HG02623 (cell line): ENCODE data around the gene RAC2.
"Not testable (repeated sequence)": the region's sequence is repeated elsewhere in the genome, so short reads cannot be mapped to it uniquely, and the experiment has no call there.

ENCODE experiments used
- ATAC-seq: cut with Tn5 transposase; IDR thresholded peaks from one replicate; pipeline ENCODE4 v1.9.1; 2021; ENCODE audit warnings: moderate library complexity; ENCODE audit not compliant: unreplicated experiment

The RAC2 gene

DNA sequence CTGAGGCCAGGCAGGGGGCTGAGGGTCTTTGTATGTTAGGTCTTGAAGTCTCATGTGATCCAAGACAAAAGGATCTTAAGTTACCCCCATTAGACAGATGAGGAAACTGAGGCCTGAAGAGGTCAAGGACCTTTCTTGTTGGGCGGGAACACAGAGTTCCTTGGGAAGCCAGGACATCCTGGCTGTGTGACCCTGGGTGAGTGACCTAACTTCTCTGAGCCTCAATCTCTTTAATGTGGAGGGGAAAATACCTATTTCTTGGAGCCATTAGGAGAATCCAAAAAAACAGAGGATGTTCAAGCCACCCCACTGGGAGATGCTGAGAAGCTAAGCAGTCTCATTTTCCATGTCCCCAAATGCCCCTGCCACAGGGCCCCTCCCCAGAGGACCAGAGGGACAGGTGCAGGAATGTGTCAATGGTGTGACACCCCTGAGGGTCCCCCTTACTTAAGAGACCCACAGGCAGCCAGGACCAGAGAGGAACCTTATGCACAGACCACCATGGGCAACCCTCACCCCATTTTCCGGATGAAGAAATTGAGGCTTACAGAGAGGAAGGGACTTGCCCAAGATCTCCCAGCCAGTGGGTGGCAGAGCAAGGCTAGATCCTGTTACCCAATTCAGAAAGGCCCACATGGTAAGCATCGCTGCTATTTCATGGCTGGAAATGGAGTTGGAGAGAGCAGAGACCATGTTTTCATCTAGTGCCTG lies 8.0 kb downstream of the RAC2 start:
- no peak for ATAC-seq

DNA sequence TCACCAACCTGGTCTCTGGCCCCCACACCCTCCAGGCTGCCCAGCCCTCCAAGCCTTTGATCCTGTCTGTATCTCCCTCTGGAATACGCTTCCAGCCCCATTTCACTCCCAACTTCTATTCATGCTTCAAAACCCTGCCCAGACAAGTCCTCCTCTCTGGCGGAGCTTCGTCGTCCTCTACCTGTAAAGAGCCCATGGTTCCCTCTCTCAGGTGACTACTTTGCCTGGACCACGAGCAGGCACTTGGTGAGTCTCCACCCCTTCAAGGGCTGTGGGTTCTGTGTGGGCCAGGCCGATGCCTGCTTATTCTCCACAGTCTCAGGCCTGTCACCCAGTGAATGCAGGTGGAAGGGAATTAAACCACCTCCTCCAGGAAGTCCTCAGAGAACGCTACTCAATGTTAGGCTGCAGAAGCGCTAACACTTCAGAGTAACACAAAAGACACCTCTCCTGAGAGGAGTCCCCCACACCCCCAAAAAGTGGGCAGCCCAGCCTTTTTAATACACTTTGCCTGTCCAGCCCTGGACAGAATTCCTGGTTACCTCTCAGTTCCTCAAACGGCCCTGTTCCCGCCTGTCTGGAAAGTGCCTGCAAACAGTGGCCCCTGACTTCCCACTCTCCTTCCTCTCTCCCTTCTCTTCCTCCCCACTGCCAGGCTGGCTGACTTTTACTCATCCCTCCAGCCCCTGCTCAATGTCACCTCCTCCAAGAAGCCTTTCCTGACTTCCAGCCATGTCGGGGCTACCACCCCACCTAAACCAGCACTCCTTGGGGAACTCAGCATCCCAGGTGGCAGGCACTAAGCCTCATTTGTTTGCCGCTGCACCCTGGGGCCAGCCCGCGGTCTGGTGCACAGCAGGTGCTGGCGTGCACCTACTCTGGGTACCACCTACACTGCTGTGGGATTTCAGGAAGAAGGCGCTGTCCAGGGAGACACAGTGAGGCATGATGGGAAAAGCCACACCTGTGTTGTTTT lies 9.0 kb downstream of the RAC2 start:
- ATAC-seq, result no peak

DNA sequence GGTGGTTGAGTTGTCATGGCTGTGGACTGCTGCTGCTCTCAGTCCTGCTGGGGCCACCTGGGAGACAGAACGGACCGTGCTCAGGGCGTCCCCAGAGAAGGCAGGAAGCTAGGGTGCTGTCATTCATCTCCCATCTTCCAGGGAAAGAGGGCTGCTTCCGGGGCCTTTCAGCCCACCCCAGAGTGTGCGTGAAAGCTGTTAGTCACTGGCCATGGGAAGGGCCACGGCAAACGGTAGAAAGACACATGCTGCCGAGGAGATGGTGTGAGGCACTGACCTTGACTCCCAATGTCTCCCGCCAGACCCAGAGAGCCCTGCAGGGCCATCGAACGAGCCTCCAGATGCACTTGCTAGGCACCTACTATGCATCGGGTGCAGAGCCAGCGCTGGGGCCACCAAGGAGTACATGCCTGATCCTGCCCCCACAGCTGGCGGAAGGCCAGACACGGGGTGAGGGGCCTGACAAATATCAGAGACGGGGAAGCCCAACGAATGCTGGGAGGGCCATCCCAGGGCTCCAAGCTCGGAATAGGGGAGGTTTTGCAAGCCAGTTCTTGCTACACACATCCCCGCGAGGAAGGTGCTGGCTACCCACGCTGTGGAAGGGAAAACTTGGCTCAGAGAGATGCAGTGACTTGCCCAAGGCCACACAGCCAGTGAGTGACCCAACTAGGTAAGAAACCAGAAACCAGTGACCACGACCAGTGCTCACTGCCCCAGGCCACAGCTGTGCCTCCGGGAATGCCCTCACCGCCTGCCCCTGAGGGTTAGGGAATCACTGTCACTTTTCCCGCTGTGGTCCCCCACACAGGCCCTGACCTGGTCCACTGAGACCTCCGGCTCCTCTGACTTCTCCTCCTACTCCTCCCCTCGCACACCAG lies 10.1 kb downstream of the RAC2 start:
- ATAC-seq, result no peak

DNA sequence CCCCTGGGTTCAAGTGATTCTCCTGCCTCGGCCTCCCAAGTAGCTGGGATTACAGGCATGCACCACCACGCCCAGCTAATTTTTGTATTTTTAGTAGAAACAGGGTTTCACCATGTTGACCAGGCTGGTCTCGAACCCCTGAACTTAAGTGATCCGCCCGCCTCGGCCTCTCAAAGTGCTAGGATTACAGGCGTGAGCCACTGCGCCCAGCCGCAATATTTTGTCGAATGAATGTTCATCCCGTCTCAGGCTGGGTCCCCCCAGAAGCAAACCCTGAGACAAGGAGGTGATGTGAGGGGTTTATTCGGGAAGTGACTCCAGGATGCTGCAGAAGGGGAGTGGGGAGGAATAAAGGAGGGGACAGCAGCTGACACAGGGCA lies 10.7 kb downstream of the RAC2 start:
- not testable (repeated sequence) for ATAC-seq

DNA sequence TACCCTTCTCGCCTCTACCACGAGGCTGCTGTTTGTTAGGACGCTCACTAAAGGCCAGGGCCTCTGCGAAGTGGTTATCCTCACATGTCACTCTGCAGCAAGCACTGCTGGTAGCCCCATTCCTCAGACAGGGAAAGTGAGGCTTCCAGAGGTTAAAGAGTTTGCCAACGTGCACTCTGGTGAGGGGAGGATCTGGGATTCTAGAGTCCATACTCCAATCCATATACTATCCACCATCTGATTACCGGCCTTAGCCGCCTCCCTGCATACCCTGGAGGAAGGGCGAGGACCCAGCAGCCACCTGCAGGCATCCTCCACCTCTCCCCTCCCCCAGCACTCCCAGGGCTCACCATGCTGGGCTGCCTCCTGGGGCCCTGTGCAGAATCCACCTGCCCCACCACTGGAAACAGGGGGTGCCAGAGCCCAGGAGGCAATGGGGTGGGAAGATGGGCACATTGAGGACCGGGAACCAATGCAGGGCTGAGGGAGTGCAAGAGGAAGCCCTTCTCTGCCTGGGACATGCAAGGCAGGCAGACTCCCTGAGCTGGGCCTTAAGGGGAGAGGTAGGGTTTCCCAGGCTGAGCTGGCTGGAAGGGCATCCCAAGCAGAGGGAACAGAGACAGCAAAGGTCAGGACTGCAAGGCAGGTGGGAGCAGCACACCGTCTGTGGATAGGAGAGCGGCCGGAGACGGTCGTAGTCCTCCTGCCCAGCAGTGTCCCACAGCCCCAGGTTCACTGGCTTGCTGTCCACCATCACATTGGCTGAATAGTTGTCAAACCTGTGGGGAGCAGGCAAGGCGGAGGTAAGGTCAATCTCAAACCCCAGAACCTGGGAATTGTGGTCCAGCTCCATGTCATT lies 11.7 kb downstream of the RAC2 start:
- ATAC-seq, result no peak

DNA sequence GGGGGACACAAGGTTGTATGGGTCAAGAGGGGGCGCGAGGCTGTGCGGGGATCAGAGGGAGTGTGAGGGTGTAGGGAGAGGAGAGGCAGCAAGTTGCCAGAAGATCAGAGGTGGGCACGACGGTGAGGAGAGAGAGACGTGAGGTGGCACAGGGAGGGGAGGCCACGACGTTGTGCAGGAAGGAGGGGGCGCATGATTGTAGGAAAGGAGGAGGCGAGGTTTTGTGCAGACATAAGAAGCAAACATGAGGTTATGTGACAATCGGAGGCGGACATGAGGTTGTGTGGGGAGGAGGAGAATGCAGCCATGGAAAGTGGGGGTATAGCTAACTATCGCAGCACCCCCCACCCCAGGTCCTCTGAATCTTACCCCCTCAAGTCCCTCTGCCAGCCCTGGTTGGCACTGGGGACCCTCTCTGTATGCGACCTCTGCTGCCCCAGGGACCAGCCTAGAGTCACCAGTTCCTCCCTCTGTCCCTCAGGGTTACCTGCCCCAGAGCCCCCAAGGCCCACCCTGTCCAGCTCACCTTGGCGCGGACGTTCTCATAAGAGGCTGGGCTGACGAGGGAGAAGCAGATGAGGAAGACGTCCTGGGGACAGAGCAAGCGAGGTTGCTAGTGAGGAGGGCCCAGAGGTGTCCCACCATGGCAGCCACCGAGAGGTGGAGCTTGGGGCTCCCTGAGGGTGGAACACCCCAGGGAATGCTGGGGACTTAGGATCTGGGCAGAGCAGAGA lies 12.5 kb downstream of the RAC2 start:
- ATAC-seq, result no peak

DNA sequence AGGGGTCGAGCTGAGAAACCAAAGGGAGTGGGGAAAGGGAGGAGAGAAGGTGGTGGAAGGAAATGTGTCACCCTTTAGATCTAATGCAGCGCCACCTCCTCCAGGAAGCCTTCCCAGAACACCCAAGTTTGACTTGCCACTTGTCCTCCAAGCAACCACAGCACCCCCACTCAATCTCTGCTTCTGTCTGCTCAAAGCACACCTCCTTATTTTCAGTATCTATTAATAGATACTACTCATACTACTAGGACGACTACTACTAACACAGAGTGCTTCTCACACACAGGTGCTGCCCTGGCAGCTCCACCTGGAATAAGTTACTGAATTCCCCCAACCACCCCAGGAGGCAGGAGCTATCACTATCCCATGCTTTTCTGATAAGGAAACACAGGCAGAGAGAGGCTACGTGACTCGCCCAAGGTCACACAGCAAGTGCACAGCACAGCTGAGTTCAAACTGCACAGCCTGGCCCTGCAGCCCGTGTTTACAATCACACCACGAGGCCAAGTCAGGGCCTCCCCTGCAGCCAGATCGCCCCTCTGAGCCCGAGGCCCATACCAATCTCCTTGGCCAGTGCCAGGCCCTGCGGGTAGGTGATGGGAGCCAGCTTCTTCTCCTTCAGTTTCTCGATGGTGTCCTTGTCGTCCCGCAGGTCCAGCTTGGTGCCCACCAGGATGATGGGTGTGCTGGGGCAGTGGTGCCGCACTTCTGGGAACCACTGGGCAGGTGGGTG lies 13.2 kb downstream of the RAC2 start:
- ATAC-seq, result no peak

DNA sequence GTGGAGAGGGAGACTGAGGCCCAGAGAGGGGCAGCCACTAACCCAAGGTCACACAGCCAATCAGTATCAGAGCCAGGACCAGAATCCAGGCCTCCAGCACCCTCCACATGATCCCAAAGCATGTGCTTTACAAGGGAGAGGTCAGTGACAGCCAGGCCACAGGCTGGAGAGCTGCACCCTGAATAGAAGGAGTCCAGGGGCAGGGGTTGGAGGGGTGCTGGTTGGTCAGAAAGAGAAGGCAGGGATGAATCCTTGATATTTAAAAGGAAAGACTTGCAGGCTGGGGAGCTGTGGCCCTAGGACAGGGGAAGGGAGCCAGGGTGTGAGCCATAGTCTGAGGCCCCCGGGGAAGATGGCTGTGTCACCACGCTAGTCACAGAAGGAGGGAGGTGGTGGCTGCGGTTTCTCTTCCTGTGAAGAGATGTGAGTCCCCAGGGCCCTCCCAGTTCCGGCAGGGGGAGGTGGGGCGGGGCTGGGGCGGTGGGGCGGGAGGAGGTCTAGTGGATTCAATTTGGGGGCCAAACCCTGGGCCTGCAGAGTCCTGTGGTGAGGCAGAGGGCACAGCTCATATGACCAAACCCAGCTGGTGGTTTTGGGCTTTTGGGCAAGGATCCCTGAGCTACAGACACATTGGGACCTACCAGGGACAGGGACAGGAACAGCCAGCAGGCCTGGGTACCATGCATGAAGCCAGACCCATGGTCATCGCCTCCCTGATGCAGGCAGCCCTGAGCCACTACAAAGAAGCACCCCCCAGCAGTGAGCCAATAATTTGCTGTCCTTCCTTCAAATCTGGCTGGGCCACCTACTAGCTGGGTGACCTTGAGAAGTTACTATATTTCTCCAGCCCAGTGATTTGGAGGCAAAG lies 14.0 kb downstream of the RAC2 start:
- ATAC-seq, result peak; percentile 43

DNA sequence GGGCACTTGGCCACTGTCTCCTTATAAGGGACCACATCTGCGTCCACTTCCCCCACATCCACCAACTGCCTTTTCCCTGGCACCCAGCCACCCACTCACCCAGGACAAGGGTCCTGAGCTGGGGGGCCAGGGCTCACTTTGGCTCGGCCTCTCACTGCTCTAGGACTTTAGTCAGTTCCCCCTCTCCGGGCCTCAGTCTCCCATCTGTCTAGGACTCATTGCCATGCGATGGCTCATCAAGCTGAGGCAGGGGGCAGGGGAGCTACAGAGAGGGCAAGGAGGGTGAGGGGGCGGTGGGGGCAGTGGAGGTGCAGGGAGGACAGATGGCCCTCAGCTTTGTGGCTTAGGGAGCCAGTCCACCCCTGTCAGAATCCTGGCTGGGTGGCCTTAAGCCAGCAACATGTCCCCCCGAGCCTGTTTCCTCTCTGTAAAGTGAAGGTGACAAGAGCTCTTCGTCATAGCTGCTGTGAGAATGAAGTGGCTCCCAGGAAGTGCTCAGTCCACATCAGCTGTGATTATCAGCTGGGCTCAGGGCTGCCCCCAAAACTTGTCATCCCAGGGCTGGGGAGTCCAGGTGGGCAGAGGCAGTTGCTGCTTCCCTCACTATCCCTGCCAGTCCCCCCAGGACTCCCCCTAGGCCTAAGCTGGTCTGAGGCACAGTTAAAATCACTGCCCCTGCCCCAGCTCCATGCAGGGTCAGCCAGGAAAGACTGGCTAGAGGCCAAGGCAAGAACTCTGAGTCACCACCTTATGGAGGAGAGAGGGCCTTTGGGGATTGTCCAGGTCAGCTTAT lies 14.9 kb downstream of the RAC2 start:
- ATAC-seq, result no peak

DNA sequence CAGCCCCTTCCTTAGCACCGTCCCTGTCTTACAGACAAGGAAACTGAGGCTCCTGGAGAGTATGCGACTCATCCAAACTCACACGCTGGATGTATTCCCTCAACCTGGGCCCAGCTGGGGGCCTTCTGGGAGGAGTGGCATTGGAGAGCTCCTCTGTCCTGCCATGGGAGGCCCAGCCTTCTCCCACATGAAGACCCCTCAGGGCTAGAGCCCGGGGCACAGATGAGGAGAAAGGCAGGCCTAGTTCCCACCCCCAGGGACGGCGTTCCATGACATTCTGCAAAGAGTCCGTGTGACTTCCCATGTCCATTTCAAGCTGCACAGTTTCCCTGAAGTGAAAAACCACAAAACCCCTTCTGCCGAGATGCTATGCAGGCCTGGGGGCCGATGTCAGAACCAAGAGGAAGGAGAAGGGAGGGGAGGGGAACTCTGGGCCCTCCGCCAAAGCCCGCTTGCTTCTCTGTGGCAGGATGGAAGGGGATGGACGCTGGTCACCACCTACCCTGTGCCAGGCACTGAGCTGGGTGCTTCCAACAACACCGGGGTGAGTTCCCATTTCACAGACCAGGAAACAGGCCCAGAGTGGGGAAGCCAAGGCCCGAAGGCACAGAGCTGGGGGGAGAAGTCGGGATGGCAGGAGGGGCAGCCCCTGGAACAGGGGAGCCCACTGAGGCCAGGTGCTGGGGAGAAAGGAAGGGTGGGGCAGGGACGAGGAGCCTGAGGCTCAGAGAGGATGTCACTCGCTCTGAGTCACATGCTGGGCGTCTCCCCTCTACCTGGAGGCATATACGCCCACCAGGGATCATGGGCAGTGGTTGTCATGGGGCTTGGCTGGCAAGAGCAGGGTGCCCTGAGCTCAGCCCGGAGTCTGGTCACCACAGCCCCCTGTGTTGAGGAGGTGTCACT lies 15.7 kb downstream of the RAC2 start:
- no peak for ATAC-seq

DNA sequence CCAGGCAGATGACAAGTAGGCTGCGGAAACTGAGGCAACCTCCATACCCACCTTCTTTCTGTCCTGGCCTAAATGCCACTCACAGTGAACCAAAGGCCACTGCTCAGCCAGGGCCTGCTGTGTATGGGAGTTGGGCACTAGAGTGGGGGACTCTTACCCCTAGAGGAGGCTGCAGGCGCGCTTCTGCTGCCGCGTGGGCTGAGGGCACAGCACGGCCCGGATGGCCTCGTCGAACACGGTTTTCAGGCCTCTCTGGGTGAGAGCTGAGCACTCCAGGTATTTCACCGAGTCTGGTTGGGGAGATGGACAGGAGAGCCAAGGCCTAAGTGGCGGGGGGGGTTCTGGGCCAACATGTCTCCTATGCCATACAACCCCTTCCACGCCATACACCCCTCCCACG lies 17.6 kb downstream of the RAC2 start:
- no peak for ATAC-seq

DNA sequence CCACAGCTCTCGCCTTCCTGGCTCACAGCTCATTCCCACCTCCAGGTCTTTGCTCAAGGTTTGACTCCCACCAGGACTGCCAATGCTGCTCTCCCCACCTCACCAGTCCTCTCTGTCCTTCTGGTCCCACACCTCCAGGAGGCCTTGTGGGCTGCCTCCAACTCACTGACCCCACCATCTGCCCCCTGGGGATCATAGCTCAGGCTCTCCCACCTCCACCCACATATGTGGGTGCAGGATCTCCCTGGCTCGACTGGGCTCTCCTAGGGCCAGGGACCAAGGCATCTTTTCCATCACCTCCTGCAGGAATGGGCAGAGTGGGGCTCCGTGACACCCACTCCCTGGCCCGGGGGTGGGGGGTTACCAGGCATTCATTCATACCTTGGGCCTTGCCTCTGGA lies 18.0 kb downstream of the RAC2 start:
- no peak for ATAC-seq

DNA sequence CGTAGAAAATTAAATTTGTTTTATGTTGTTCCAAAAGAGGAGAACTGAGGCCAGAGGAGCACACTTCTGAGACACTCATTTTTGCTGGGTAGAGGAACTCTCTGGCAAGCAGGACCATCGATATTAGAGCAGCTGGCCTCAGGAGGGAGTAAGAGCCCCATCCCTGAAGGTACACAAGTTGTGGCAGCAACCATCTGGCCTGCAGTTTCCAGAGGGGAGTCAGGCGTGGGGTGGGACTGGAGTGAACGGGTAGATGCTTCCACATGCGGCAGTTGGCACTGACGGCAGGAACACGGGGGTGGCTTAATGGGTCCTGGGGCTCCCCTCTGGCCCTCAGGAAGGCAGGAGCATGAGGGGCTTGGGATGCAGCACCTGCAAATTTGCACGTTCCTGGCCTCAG lies 18.6 kb downstream of the RAC2 start:
- ATAC-seq, result no peak

DNA sequence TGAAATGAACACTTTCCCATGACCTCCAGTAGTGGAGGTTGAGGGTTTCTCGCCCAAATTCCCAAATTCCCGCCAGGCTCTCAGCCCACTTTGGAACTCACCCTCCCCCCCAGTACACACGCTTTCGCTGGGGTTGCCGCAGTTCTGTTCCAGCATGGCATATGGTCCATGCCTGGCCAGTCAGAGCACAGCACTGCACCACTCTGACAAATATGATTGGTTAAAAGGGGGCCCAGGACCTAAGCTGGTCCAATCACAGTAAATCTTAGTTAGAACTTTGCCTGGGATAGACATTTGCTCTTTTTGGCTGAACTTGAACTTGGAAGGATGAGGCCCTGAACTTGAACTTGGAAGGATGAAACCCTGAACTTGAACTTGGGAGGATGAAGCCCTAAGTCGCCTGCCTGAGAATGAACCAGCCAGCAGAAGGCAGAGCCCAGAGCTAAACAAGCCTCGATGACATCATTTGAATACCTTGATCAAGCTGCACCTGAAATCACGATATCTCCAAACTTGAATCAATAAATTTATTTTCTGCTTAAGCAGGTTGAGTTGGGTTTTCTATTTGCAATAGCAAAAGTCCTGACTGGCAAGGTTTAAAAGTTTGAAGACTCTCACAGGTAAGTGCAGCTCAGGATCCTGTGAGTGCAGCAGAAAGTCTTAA lies 19.2 kb downstream of the RAC2 start:
- no peak for ATAC-seq

DNA sequence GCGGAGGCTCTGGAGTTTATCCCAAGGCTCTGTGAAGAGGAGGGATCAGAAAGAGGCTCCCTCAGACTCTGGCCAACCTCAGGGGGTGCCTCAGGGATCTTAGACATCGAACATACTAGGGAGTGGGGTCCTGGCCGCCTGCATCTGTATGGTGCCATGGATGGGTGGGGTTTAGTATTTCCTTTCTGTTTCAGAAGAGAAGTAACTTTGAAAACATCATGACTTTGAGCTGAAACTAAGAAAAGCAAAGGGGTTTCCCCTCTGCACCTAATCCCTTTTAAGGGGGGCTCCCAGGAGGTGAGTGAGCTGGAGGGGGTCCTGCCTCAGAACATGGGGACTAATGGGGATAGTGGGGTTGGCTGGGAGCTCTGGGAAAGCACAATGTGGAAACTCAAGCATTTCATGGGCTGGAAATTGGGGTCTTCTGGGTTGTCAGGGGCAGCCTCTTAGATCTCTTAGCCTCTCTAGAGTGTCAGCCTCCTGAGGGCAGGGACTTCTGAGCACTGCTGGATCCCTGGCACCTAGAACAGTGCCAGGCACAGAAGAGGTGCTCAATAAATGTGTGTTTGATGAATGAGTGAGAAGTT lies 20.0 kb downstream of the RAC2 start:
- ATAC-seq, result no peak
